Nucleus accumbens (tissue), 56 donors: Measurements from ENCODE around the gene APOBEC3F.
A peak's percentile ranks its signal among the peaks of the same experiment; 100 is the strongest.
"Not testable (repeated sequence)": the region's sequence is repeated elsewhere in the genome, so short reads cannot be mapped to it uniquely, and the experiment has no call there.

Source experiments
- DNase-seq, 56 donors: peaks; one replicate each; lab custom pipeline; 2025; lab: John Stamatoyannopoulos, UW

Gene APOBEC3F

GRCh38 chr22:39040538-39041296 is at the start of gene APOBEC3F:
APOBEC3F (plus strand) TSS chr22:39040864; CDS start chr22:39040961, 97 bp downstream.
- DNase-seq = peak in 3 of 56 donors; percentile 9 to 40 (median 15)

DNA sequence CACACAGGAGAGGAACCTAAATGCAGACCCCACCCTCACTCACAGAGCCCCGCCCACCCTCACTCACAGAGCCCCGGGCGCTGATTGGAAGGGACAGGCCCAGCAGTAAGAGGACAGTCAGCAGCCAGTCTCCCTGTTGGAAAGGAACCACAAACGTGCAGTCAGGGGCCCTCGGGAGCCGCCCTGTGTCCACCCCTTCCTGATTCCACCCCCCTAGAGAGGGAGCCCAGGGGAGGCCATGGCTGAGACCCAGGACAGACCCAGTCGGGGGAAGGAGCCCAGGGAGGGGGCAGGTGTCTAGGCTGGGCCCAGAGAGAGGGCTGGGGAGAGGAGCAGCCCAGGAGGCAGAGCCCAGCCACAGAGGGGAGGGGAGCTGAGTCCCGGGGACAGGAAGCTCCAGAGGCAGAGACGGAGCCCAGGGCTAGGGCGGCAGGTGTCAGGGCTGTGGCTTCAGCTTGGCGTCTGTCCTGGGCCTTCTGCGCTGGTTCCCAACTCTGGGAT is 47.7 kb upstream of the APOBEC3F start:
- DNase-seq = not testable (repeated sequence)

- no peak for DNase-seq
Observed at GRCh38 chr22:38996105-38996504, 44.6 kb upstream of the APOBEC3F start.

GRCh38 chr22:38997518-38997917 is 43.1 kb upstream of the APOBEC3F start:
- no peak for DNase-seq

- DNase-seq = peak in 37 of 56 donors; percentile 4 to 69 (median 17)
Observed at GRCh38 chr22:39003165-39003638, 37.5 kb upstream of the APOBEC3F start.

GRCh38 chr22:39007177-39007576 is 33.5 kb upstream of the APOBEC3F start:
- DNase-seq = no peak

DNA sequence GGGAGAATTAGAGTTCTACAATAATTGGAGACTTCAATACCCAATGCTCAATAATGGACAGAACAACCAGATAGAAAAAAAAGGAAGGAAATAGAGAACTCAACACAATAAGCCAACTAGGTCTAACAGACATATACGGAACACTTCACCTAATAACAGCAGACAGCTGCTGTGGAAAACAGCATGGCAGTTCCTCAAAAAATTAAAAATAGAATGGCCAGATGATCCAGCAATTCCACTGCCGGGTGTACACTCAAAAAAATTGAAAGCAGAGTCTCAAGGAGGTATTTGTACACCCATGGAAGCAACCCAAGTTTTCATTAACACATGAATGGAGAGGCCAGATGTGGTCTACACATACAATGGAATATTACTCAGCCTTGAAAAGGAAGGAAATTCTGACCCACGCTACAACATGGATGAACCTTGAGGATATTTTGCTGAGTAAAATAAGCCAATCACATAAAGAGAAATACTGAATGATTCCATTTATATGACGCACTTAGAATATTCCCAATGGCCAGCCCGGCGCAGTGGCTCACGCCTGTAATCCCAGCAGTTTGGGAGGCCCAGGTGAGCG is 32.3 kb upstream of the APOBEC3F start:
- not testable (repeated sequence) for DNase-seq

GRCh38 chr22:39010946-39011345 is 29.7 kb upstream of the APOBEC3F start:
- DNase-seq = no peak

DNA sequence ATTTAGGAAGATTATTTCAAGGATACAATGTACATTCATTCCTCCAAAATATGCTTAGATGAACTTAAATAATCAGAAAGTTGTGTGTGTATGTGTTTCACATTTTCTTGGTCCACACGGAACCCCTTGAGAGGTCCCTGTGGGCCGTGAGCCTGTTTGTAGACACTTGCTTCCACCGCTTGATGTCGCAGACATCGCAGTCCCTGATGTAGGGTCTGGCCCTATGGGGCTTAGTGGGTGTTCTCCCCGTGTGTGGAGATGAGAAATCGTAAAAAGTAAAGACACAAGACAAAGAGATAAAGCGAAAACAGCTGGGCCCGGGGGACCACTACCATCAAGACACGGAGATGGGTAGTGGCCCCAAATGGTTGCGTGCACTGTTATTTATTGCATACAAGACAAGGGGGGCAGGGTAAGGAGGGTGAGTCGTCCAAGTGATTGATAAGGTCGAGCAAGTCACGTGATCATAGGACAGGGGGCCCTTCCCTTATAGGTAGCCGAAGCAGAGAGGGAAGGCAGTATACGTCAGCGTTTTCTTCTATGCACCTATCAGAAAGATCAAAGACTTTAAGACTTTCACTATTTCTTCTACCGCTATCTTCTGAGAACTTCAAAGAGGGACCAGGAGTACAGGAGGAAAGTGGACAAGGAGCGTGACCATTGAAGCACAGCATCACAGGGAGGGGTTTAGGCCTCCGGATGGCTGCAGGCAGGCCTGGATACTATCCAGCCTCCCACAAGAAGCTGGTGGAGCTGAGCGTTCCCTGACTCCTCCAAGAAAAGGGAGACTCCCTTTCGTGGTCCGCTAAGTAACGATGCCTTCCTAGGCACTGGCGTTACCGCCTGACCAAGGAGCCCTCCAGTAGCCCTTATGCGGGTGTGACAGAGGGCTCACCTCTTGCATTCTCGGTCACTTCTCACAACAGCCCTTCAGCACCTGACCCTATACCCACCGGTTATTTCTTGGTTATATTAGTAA is 27.8 kb upstream of the APOBEC3F start:
- DNase-seq = no peak

GRCh38 chr22:39013561-39013941 is 27.1 kb upstream of the APOBEC3F start:
- not testable (repeated sequence) for DNase-seq

- peak in 24 of 56 donors; percentile 3 to 53 (median 13) for DNase-seq
Observed at GRCh38 chr22:39013942-39014722, 26.5 kb upstream of the APOBEC3F start, which contains the start of gene APOBEC3C. APOBEC3C (plus strand) TSS chr22:39014257; CDS start chr22:39014363, 106 bp downstream.

- DNase-seq = not testable (repeated sequence)
Observed at GRCh38 chr22:39014723-39015121, 25.9 kb upstream of the APOBEC3F start.

GRCh38 chr22:39016592-39016991 is 24.1 kb upstream of the APOBEC3F start:
- DNase-seq = no peak

DNA sequence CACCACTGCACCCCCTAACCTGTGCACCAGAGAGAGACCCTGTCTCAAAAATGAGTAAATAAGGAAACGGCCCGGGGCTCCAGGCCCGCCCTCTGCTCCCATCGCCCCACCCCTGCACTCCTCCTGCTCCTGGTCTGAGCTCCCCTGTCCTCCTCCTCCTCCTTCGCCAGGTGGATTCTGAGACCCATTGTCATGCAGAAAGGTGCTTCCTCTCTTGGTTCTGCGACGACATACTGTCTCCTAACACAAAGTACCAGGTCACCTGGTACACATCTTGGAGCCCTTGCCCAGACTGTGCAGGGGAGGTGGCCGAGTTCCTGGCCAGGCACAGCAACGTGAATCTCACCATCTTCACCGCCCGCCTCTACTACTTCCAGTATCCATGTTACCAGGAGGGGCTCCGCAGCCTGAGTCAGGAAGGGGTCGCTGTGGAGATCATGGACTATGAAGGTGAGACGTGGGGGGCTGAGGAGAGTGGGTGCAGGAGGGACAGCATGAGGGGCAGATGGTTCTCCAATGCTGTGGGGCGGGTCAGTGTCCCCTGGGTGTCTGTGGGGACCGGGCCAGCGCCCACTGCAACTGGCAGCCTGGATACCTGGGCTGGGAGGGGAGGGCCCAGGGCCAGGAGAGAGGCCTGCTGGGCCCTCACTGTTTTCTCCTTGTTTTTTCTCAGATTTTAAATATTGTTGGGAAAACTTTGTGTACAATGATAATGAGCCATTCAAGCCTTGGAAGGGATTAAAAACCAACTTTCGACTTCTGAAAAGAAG is 22.9 kb upstream of the APOBEC3F start:
- DNase-seq = no peak

- DNase-seq = not testable (repeated sequence)
Observed at GRCh38 chr22:39020021-39020651, 20.5 kb upstream of the APOBEC3F start.

GRCh38 chr22:39021552-39022250 is 19.0 kb upstream of the APOBEC3F start:
- DNase-seq = no peak

GRCh38 chr22:39024519-39025308 is 15.9 kb upstream of the APOBEC3F start:
- DNase-seq = no peak
